ENCODE results near the gene MTNR1A. TPM values are rescaled to one million over a fixed set of nuclear protein-coding genes. Genes with fewer than 3 reads are reported as not detected.

Gene MTNR1A
- total and polyA plus RNA-seq, 2 of the 4 experiments (the other 2 are of a cell fraction): not detected

- ChIA-PET CTCF (interaction anchor here (0.6 kb wide), 1 partner anchor 988 kb away, joined by 3 read pairs; no protein-coding TSS in a partner anchor), POLR2A (ENCODE audit: unreplicated experiment) (no interaction called here)
- TF ChIP-seq RCOR1 (IDR thresholded peaks at IDR 0.05; ENCODE audit: insufficient replicate concordance, low read length): no peak
- TF ChIP-seq, protein P1, sequence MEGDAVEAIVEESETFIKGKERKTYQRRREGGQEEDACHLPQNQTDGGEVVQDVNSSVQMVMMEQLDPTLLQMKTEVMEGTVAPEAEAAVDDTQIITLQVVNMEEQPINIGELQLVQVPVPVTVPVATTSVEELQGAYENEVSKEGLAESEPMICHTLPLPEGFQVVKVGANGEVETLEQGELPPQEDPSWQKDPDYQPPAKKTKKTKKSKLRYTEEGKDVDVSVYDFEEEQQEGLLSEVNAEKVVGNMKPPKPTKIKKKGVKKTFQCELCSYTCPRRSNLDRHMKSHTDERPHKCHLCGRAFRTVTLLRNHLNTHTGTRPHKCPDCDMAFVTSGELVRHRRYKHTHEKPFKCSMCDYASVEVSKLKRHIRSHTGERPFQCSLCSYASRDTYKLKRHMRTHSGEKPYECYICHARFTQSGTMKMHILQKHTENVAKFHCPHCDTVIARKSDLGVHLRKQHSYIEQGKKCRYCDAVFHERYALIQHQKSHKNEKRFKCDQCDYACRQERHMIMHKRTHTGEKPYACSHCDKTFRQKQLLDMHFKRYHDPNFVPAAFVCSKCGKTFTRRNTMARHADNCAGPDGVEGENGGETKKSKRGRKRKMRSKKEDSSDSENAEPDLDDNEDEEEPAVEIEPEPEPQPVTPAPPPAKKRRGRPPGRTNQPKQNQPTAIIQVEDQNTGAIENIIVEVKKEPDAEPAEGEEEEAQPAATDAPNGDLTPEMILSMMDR (conservative IDR thresholded peaks at IDR 0.05; ENCODE audit: low read depth, low read length): no peak
- TF ChIP-seq CEBPB (IDR thresholded peaks at IDR 0.05; ENCODE audit: low read depth, low read length): no peak
- H2BK120ac ChIP-seq (ENCODE audit: low read depth, low read length): no peak overlapping the region
- H3K56ac ChIP-seq (ENCODE audit: extremely low read depth, insufficient read depth, low read length): no peak overlapping the region
- H3K9ac ChIP-seq (ENCODE audit: low read depth, low read length): no peak overlapping the region
- H2BK5ac ChIP-seq (ENCODE audit: low read depth, low read length, poor library complexity, severe bottlenecking): no peak overlapping the region
- H3K4me2 ChIP-seq (ENCODE audit: low read depth, low read length): peak overlapping the region; percentile 81
- no peaks in the 10 kb centered on the region for H3K9me3 ChIP-seq (ENCODE audit: control insufficient read depth, insufficient read depth, low read length)
- H3K14ac ChIP-seq (replicated peaks; ENCODE audit: low read depth, low read length): no peak overlapping the region
- peak; percentile 57 for ATAC-seq (ENCODE audit: low read depth)
- H3K27me3 ChIP-seq (ENCODE audit: control insufficient read depth, insufficient read depth, low read length): peaks cover 2% of the 10 kb centered on the region
- no peak overlapping the region for H4K91ac ChIP-seq (ENCODE audit: insufficient read depth, low read depth, low read length)
- peak overlapping the region; percentile 41; the same call in 1 of the 2 replicates for H3K4me3 ChIP-seq (ENCODE audit: insufficient read depth, low read depth, low read length)
- no peaks in the 10 kb centered on the region for H3K79me1 ChIP-seq (ENCODE audit: low read depth in 1 of 2, low read length in 2 of 2)
- H2AK5ac ChIP-seq (ENCODE audit: low read depth, low read length): no peak overlapping the region
- 20% methylated on average over 11 of the region's 11 CpGs; no CpG with 5 or more reads in 1 of the 2 experiments for WGBS, 2 experiments (ENCODE audit: extremely low coverage in 2 of 2, insufficient read length in 1 of 2)
- intact Hi-C loops (cut with micrococcal nuclease): loop anchor here (5.0 kb wide), 1 partner anchor 101 kb away; no protein-coding TSS in a partner anchor
- dilution Hi-C loops (cut with HindIII; ENCODE audit: low sequenced_read_pairs, unreplicated experiment): no loop called here
- H3K4ac ChIP-seq (ENCODE audit: low read depth, low read length): no peak overlapping the region
- H3K36me3 ChIP-seq (ENCODE audit: control insufficient read depth, insufficient read depth, low read length): no peaks in the 10 kb centered on the region
- in situ Hi-C loops (cut with MboI; ENCODE audit: low sequenced_read_pairs): no loop called here
- no peak overlapping the region for H4K5ac ChIP-seq (ENCODE audit: low read depth, low read length)
- H2AK9ac ChIP-seq (replicated peaks; ENCODE audit: low read depth, low read length, poor library complexity): no peak overlapping the region
- H2BK20ac ChIP-seq (ENCODE audit: low read depth, low read length): no peak overlapping the region
- no TSS peak for BruUV-seq (replicated peaks)
- DNase-seq: peak; percentile 4
- H4K20me1 ChIP-seq (ENCODE audit: insufficient read depth, low read length): no peaks in the 10 kb centered on the region
- H4K8ac ChIP-seq (ENCODE audit: low read depth in 2 of 2, low read length in 2 of 2): no peak overlapping the region
- no peak overlapping the region for H3K27ac ChIP-seq (ENCODE audit: insufficient read depth, low read length)
- no peak overlapping the region for H3K18ac ChIP-seq (ENCODE audit: low read depth, low read length)
- H2AFZ ChIP-seq (replicated peaks; ENCODE audit: low read length, poor library complexity): no peak overlapping the region
- no peaks in the 10 kb centered on the region for H3K9me1 ChIP-seq (ENCODE audit: insufficient read depth, low read length)
- H3K23ac ChIP-seq (ENCODE audit: low read depth, low read length): no peak overlapping the region
- H3K4me1 ChIP-seq (ENCODE audit: control insufficient read depth, insufficient read depth, low read length): no peaks in the 10 kb centered on the region
- H2BK15ac ChIP-seq (ENCODE audit: low read depth, low read length): no peak overlapping the region
These were observed 69.2 kb downstream of the MTNR1A start for GRCh38 chr4:186486172-186486571.

Data from IMR-90 (cell line).